OCI-LY3 (cell line): ENCODE measurements around the gene PIK3R5.

ENCODE experiments used
- CTCF ChIP-seq: fragments of 200-600, 300-600 bp; sonication (generic); IDR thresholded peaks from 2 replicates; pipeline ENCODE4 v1.5.1; 2014; ENCODE audit warnings: antibody characterized with exemption, low read length, low read depth
- EZH2phosphoT487 ChIP-seq: fragments of 200-600 bp; shearing (Covaris generic); IDR thresholded peaks from 2 replicates; pipeline ENCODE4 v1.6.1; 2018; ENCODE audit warnings: antibody characterized with exemption, mixed run types, low read depth

- no peak for TF ChIP-seq CTCF
- TF ChIP-seq EZH2phosphoT487: no peak
Measured at GRCh38 chr17:8941520-8941919, 24.0 kb downstream of the PIK3R5 start.
